Ovary (tissue), 3 donors: ENCODE results near the gene MPHOSPH9.

ENCODE experiments used
- EP300 ChIP-seq: sonication (generic); formaldehyde crosslinking; IDR thresholded peaks from one replicate; pipeline ENCODE4 v1.6.1; 2017; ENCODE audit warnings: antibody characterized with exemption
- POLR2A ChIP-seq: fragments of 450-650 bp; IDR thresholded peaks from one replicate; pipeline ENCODE4 v1.6.1; 2017; ENCODE audit warnings: antibody characterized with exemption, mild to moderate bottlenecking, moderate library complexity
- TF ChIP-seq, protein P1 (sequence below), 3 donors: fragments of 450-650 bp in 2 of 3; fragments of 200-600 bp in 1 of 3; IDR thresholded peaks; one replicate each; pipeline versions ENCODE4 v1.5.1 to v1.8.0; 2016 to 2022; ENCODE audit warnings: antibody characterized with exemption in 3 of 3, mild to moderate bottlenecking in 1 of 3
- donor health status: DM: no; HTN: no; CAD: no.

- TF ChIP-seq, protein P1, sequence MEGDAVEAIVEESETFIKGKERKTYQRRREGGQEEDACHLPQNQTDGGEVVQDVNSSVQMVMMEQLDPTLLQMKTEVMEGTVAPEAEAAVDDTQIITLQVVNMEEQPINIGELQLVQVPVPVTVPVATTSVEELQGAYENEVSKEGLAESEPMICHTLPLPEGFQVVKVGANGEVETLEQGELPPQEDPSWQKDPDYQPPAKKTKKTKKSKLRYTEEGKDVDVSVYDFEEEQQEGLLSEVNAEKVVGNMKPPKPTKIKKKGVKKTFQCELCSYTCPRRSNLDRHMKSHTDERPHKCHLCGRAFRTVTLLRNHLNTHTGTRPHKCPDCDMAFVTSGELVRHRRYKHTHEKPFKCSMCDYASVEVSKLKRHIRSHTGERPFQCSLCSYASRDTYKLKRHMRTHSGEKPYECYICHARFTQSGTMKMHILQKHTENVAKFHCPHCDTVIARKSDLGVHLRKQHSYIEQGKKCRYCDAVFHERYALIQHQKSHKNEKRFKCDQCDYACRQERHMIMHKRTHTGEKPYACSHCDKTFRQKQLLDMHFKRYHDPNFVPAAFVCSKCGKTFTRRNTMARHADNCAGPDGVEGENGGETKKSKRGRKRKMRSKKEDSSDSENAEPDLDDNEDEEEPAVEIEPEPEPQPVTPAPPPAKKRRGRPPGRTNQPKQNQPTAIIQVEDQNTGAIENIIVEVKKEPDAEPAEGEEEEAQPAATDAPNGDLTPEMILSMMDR (IDR thresholded peaks at IDR 0.05), result no peak
- TF ChIP-seq POLR2A, result no peak
- no peak for TF ChIP-seq EP300
Measured at GRCh38 chr12:123163227-123163626, 69.7 kb downstream of the MPHOSPH9 start.
